ENCODE results near the gene ZNF207.
"Not testable (repeated sequence)": the region's sequence is repeated elsewhere in the genome, so short reads cannot be mapped to it uniquely, and the experiment has no call there.

ZNF207 gene

DNA sequence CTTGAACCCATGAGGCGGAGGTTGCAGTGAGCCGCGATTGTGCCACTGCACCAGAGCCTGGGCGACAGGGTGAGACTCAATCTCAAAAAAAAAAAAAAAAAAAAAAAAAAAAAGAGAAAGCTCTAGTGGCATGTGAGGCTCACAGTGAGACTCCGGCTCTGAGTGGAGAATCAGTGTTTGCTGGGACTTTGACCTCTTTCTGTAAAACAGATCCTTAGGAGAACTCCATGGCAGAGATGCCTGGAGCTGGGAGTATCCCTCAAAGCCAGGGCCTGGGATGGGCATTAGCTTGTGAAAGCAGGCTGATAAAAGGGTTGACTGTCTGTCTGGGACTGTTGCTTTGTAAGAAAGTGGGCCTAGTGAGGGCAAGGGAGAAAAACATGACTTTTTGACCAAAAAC lies 46.4 kb downstream of the ZNF207 start:
- H3K27me3 ChIP-seq (ENCODE audit: insufficient read depth, low read length): no peaks in the 10 kb centered on the region
- no peak overlapping the region for H3K4me3 ChIP-seq (ENCODE audit: low read length)
- no peaks in the 10 kb centered on the region for H3K36me3 ChIP-seq (ENCODE audit: insufficient read depth, low read depth, low read length)
- no peak overlapping the region for H3K9ac ChIP-seq (ENCODE audit: low read depth, low read length)
- H3K27ac ChIP-seq (ENCODE audit: low read length): no peak overlapping the region
- no peaks in the 10 kb centered on the region for H3K4me1 ChIP-seq (ENCODE audit: insufficient read depth, low read length)
- no peaks in the 10 kb centered on the region; the same call in 1 of the 2 replicates for H3K9me3 ChIP-seq (ENCODE audit: insufficient read depth, low read depth, low read length)

DNA sequence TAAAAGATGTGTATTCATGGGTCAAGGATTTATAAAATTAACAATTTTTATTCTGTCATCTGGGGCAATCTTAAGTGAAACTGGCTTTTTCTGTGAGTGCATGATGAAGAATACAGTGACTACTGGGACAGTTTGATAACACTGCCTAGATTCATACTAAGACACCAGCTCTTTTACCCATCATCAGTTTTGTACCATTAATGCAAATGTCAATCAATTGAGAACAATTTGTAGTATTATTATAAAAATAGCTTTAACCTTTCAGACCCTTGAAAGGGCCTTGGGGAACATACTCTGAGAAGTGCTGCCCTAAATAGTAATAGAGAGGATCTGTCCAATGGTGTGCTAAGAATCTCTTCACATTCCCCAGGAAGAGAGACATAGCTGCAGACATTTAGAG lies 49.0 kb downstream of the ZNF207 start:
- no peaks in the 10 kb centered on the region for H3K4me1 ChIP-seq (ENCODE audit: insufficient read depth, low read length)
- no peaks in the 10 kb centered on the region for H3K27me3 ChIP-seq (ENCODE audit: insufficient read depth, low read length)
- H3K9ac ChIP-seq (ENCODE audit: low read depth, low read length): no peak overlapping the region
- H3K9me3 ChIP-seq (ENCODE audit: insufficient read depth, low read depth, low read length): no peaks in the 10 kb centered on the region
- H3K36me3 ChIP-seq (ENCODE audit: insufficient read depth, low read depth, low read length): no peaks in the 10 kb centered on the region
- H3K4me3 ChIP-seq (ENCODE audit: low read length): no peak overlapping the region
- no peak overlapping the region for H3K27ac ChIP-seq (ENCODE audit: low read length)

DNA sequence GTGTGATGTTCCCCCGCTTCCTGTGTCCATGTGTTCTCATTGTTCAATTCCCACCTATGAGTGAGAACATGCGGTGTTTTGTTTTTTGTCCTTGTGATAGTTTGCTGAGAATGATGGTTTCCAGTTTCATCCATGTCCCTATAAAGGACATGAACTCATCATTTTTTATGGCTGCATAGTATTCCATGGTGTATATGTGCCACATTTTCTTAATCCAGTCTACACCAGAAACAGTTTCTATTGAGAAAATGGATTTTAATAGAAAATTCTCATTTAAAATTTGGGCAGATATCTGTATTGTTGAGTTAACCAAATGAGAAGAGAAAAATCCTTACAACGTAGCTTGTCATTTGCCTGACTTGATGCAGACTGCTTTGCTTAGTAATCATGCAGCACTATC lies 60.1 kb downstream of the ZNF207 start:
- not testable (repeated sequence) for H3K4me1 ChIP-seq (ENCODE audit: insufficient read depth, low read length); H3K4me3 ChIP-seq (ENCODE audit: low read length); H3K27me3 ChIP-seq (ENCODE audit: insufficient read depth, low read length); H3K9me3 ChIP-seq (ENCODE audit: insufficient read depth, low read depth, low read length); H3K9ac ChIP-seq (ENCODE audit: low read depth, low read length); H3K36me3 ChIP-seq (ENCODE audit: insufficient read depth, low read depth, low read length); H3K27ac ChIP-seq (ENCODE audit: low read length)

DNA sequence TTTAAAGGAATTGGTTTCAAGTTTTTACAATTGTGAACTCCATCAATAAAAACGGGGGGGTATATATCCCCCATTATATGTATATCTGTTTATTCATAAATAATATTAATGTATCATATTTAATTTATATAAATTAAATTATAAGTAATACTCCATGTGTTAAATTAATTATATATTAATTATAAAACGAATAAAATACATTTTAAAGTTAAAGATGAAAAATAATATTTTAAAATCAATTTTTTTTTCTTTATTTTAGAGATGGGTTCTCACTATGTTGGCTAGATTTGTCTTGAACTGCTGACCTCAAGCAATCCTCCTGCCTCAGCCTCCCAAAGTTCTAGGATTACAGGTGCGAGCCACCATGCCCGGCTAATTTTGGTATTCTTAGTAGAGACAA lies 76.9 kb downstream of the ZNF207 start:
- Histone ChIP-seq H3K4me1 (ENCODE audit: insufficient read depth, low read length) (no peaks in the 10 kb centered on the region), H3K4me3 (ENCODE audit: low read length) (no peak overlapping the region), H3K27ac (ENCODE audit: low read length) (no peak overlapping the region), H3K9me3 (ENCODE audit: insufficient read depth, low read depth, low read length) (peaks cover 18% of the 10 kb centered on the region), H3K27me3 (ENCODE audit: insufficient read depth, low read length) (no peaks in the 10 kb centered on the region), H3K9ac (ENCODE audit: low read depth, low read length) (no peak overlapping the region), H3K36me3 (ENCODE audit: insufficient read depth, low read depth, low read length) (no peaks in the 10 kb centered on the region)

DNA sequence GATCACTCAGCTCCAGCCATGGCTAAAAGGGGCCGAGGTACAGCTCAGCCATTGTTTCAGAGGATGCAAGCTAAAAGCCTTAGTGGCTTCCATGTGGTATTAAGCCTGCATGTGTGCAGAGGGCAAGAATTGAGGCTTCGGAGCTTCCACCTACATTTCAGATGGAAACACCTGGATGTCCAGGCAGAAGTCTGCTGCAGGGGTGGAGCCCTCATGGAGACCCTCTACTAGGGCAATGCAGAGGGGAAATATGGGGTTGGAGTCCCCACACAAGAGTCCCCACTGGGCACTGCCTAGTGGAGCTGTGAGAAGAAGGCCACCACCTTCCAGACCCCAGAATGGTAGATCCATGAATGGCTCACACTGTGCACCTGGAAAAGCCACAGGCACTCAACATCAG lies 79.6 kb downstream of the ZNF207 start:
- H3K4me1 ChIP-seq (ENCODE audit: insufficient read depth, low read length): no peaks in the 10 kb centered on the region
- H3K9me3 ChIP-seq (ENCODE audit: insufficient read depth, low read depth, low read length): peaks cover 18% of the 10 kb centered on the region
- H3K36me3 ChIP-seq (ENCODE audit: insufficient read depth, low read depth, low read length): no peaks in the 10 kb centered on the region
- no peak overlapping the region for H3K9ac ChIP-seq (ENCODE audit: low read depth, low read length)
- no peak overlapping the region for H3K4me3 ChIP-seq (ENCODE audit: low read length)
- no peak overlapping the region for H3K27ac ChIP-seq (ENCODE audit: low read length)
- H3K27me3 ChIP-seq (ENCODE audit: insufficient read depth, low read length): no peaks in the 10 kb centered on the region

Data from iPS-20b (cell line).